ENCODE data around the gene CREBRF. TPM values are rescaled to one million over a fixed set of nuclear protein-coding genes. Genes with fewer than 3 reads are reported as not detected.
"Not testable (repeated sequence)": the region's sequence is repeated elsewhere in the genome, so short reads cannot be mapped to it uniquely, and the experiment has no call there.

Gene CREBRF
- total RNA-seq, 2 experiments from 2014 or later, result 17.1 to 18.7 TPM

GRCh38 chr5:173020154-173020581 lies 36.0 kb upstream of the CREBRF start:
- H3K27me3 Mint-ChIP-seq, result no peaks in the 10 kb centered on the region
- no peaks in the 10 kb centered on the region for H3K9me3 Mint-ChIP-seq
- peaks cover 43% of the 10 kb centered on the region for H3K36me3 Mint-ChIP-seq (ENCODE audit: low read depth)
- DNase-seq, result no peak
- POLR2A ChIA-PET, result no interaction called here
- no peak overlapping the region for H3K27ac Mint-ChIP-seq
- peaks cover 18% of the 10 kb centered on the region for H3K4me1 Mint-ChIP-seq
- CTCF ChIA-PET, result interaction anchor here (1.3 kb wide), 1 partner anchor 36 kb away, joined by 3 read pairs; no protein-coding TSS in a partner anchor
- no peak overlapping the region for H3K4me3 Mint-ChIP-seq

- Mint-ChIP-seq H3K27me3 (no peaks in the 10 kb centered on the region), H3K4me1 (peaks cover 17% of the 10 kb centered on the region), H3K36me3 (ENCODE audit: low read depth) (peaks cover 46% of the 10 kb centered on the region), H3K27ac (no peak overlapping the region), H3K4me3 (no peak overlapping the region), H3K9me3 (no peaks in the 10 kb centered on the region)
- DNase-seq, result no peak
- ChIA-PET POLR2A (no interaction called here), CTCF (interaction anchor here (1.3 kb wide), 1 partner anchor 36 kb away, joined by 3 read pairs; no protein-coding TSS in a partner anchor)
Measured at GRCh38 chr5:173020643-173021042, 35.5 kb upstream of the CREBRF start.

GRCh38 chr5:173025651-173026050 lies 30.5 kb upstream of the CREBRF start:
- Mint-ChIP-seq H3K36me3 (ENCODE audit: low read depth) (peaks cover 31% of the 10 kb centered on the region), H3K4me3 (no peak overlapping the region), H3K9me3 (no peaks in the 10 kb centered on the region), H3K27ac (peak overlapping the region; percentile 52), H3K27me3 (no peaks in the 10 kb centered on the region), H3K4me1 (peaks cover 2% of the 10 kb centered on the region)
- ChIA-PET POLR2A (no interaction called here), CTCF (interaction anchor here (0.7 to 1.2 kb wide), 4 partner anchors 10 to 177 kb away, joined by 3 to 4 read pairs (median 3); no protein-coding TSS in a partner anchor)
- no peak for DNase-seq

DNA sequence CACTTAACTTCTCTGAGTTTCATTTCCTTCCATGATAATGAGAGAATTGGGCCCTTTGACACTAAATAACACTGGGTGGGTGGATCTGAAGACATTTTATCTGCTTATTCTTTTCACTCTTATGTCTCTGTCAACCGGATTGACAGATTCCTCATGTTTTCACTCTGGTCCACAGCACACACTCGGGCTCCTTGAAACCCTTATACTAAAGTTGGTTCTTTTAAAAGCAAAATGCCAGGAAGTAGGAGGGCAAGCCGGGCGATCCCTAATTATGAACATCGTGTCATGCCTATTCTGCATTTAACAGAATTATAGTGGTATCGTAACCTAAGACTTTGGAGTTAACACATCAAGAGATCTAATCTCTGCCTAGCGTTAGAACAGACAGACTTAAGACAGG lies 28.2 kb upstream of the CREBRF start:
- ChIA-PET CTCF (no interaction called here), POLR2A (no interaction called here)
- Mint-ChIP-seq H3K27me3 (no peaks in the 10 kb centered on the region), H3K36me3 (ENCODE audit: low read depth) (peaks cover 16% of the 10 kb centered on the region), H3K4me3 (no peak overlapping the region), H3K9me3 (no peaks in the 10 kb centered on the region), H3K4me1 (peaks cover 2% of the 10 kb centered on the region), H3K27ac (peak overlapping the region; percentile 77)
- DNase-seq, result no peak

GRCh38 chr5:173028811-173029327 lies 27.3 kb upstream of the CREBRF start:
- CTCF ChIA-PET, result interaction anchor here (1.2 to 1.6 kb wide), 2 partner anchors 14 to 18 kb away, joined by 3 to 5 read pairs; no protein-coding TSS in a partner anchor
- H3K27ac Mint-ChIP-seq, result no peak overlapping the region
- no peaks in the 10 kb centered on the region for H3K9me3 Mint-ChIP-seq
- POLR2A ChIA-PET, result no interaction called here
- H3K4me1 Mint-ChIP-seq, result peaks cover 2% of the 10 kb centered on the region
- H3K4me3 Mint-ChIP-seq, result no peak overlapping the region
- H3K27me3 Mint-ChIP-seq, result no peaks in the 10 kb centered on the region
- DNase-seq, result no peak
- H3K36me3 Mint-ChIP-seq (ENCODE audit: low read depth), result peaks cover 12% of the 10 kb centered on the region

- no peaks in the 10 kb centered on the region for H3K27me3 Mint-ChIP-seq
- H3K27ac Mint-ChIP-seq, result no peak overlapping the region
- peaks cover 6% of the 10 kb centered on the region for H3K4me1 Mint-ChIP-seq
- ChIA-PET CTCF (interaction anchor here (1.2 to 1.6 kb wide), 3 partner anchors 11 to 19 kb away, joined by 3 to 5 read pairs (median 4); no protein-coding TSS in a partner anchor), POLR2A (no interaction called here)
- peaks cover 14% of the 10 kb centered on the region for H3K36me3 Mint-ChIP-seq (ENCODE audit: low read depth)
- H3K9me3 Mint-ChIP-seq, result no peaks in the 10 kb centered on the region
- no peak overlapping the region for H3K4me3 Mint-ChIP-seq
- no peak for DNase-seq
Measured at GRCh38 chr5:173029499-173029921, 26.6 kb upstream of the CREBRF start.

GRCh38 chr5:173032096-173032495 lies 24.1 kb upstream of the CREBRF start:
- not testable (repeated sequence) for H3K27me3 Mint-ChIP-seq, DNase-seq
- CTCF ChIA-PET, result interaction anchor here (3.6 kb wide), 1 partner anchor 11 kb away, joined by 9 read pairs; no protein-coding TSS in a partner anchor

DNA sequence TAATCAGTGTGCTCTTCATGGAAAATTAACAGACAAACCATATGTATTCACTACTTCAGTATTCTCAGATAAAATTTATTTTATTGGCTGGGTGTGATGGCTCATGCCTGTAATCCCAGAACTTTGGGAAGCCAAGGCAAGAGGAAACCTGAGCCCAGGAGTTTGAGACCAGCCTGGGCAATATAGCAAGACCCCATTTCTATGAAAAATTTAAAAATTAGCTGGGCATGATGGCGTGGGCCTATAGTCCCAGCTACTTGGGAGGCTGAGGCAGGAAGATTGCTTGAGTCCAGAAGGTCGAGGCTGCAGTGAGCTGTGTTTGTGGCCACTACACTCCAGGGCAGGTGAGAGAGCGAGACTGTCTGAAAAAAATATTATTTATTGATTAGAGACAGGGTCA lies 23.4 kb upstream of the CREBRF start:
- H3K27me3 Mint-ChIP-seq, result no peaks in the 10 kb centered on the region
- POLR2A ChIA-PET, result no interaction called here
- no peak overlapping the region for H3K4me3 Mint-ChIP-seq
- H3K9me3 Mint-ChIP-seq, result no peaks in the 10 kb centered on the region
- H3K4me1 Mint-ChIP-seq, result peaks cover 33% of the 10 kb centered on the region
- H3K36me3 Mint-ChIP-seq (ENCODE audit: low read depth), result peaks cover 31% of the 10 kb centered on the region
- CTCF ChIA-PET, result interaction anchor here (0.9 to 3.6 kb wide), 3 partner anchors 10 to 49 kb away, joined by 3 to 9 read pairs (median 4); no protein-coding TSS in a partner anchor
- H3K27ac Mint-ChIP-seq, result no peak overlapping the region
- no peak for DNase-seq

More at GRCh38 chr5:173032096-173032495, 24.1 kb upstream of the CREBRF start:
- H3K9me3 Mint-ChIP-seq, H3K27ac Mint-ChIP-seq, POLR2A ChIA-PET, H3K4me3 Mint-ChIP-seq: not testable (repeated sequence)
- H3K4me1 Mint-ChIP-seq, result peaks cover 30% of the 10 kb centered on the region
- H3K36me3 Mint-ChIP-seq (ENCODE audit: low read depth), result peaks cover 28% of the 10 kb centered on the region

GRCh38 chr5:173033923-173034322 lies 22.2 kb upstream of the CREBRF start:
- ChIA-PET POLR2A (no interaction called here), CTCF (interaction anchor here (0.8 to 3.6 kb wide), 6 partner anchors 9 to 50 kb away, joined by 3 to 9 read pairs (median 4); no protein-coding TSS in a partner anchor)
- H3K9me3 Mint-ChIP-seq, result no peaks in the 10 kb centered on the region
- peaks cover 34% of the 10 kb centered on the region for H3K36me3 Mint-ChIP-seq (ENCODE audit: low read depth)
- no peak overlapping the region for H3K27ac Mint-ChIP-seq
- DNase-seq, result no peak
- H3K27me3 Mint-ChIP-seq, result no peaks in the 10 kb centered on the region
- no peak overlapping the region for H3K4me3 Mint-ChIP-seq
- peaks cover 38% of the 10 kb centered on the region for H3K4me1 Mint-ChIP-seq

GRCh38 chr5:173035904-173036707 lies 20.0 kb upstream of the CREBRF start:
- POLR2A ChIA-PET, result interaction anchor here (1.7 kb wide), 1 partner anchor 52 kb away, joined by 4 read pairs; the partner anchor contains the start of gene ATP6V0E1
- peaks cover 47% of the 10 kb centered on the region for H3K4me1 Mint-ChIP-seq
- peaks cover 34% of the 10 kb centered on the region for H3K36me3 Mint-ChIP-seq (ENCODE audit: low read depth)
- H3K9me3 Mint-ChIP-seq, result no peaks in the 10 kb centered on the region
- DNase-seq, result no peak
- H3K27ac Mint-ChIP-seq, result peak overlapping the region; percentile 97
- H3K27me3 Mint-ChIP-seq, result no peaks in the 10 kb centered on the region
- H3K4me3 Mint-ChIP-seq, result peak overlapping the region; percentile 72
- CTCF ChIA-PET, result interaction anchor here (0.8 to 1.4 kb wide), 2 partner anchors 10 to 76 kb away, joined by 3 to 4 read pairs; no protein-coding TSS in a partner anchor

- no peaks in the 10 kb centered on the region for H3K27me3 Mint-ChIP-seq
- no peak overlapping the region for H3K27ac Mint-ChIP-seq
- CTCF ChIA-PET, result interaction anchor here (0.7 to 3.5 kb wide), 3 partner anchors 11 to 256 kb away, joined by 4 to 12 read pairs (median 5); no protein-coding TSS in a partner anchor
- H3K4me3 Mint-ChIP-seq, result no peak overlapping the region
- H3K9me3 Mint-ChIP-seq, result no peaks in the 10 kb centered on the region
- H3K36me3 Mint-ChIP-seq (ENCODE audit: low read depth), result peaks cover 28% of the 10 kb centered on the region
- POLR2A ChIA-PET, result no interaction called here
- H3K4me1 Mint-ChIP-seq, result peaks cover 45% of the 10 kb centered on the region
- DNase-seq, result no peak
Measured at GRCh38 chr5:173039188-173039587, 17.0 kb upstream of the CREBRF start.

GRCh38 chr5:173039964-173040363 lies 16.2 kb upstream of the CREBRF start:
- H3K4me1 Mint-ChIP-seq, result peaks cover 37% of the 10 kb centered on the region
- H3K36me3 Mint-ChIP-seq (ENCODE audit: low read depth), result peaks cover 20% of the 10 kb centered on the region
- H3K9me3 Mint-ChIP-seq, result no peaks in the 10 kb centered on the region
- no peak overlapping the region for H3K27ac Mint-ChIP-seq
- POLR2A ChIA-PET, result no interaction called here
- H3K27me3 Mint-ChIP-seq, result no peaks in the 10 kb centered on the region
- no peak overlapping the region for H3K4me3 Mint-ChIP-seq
- CTCF ChIA-PET, result interaction anchor here (0.7 to 3.5 kb wide), 3 partner anchors 10 to 599 kb away, joined by 3 to 12 read pairs (median 5); no protein-coding TSS in a partner anchor
- no peak for DNase-seq

All from activated CD4-positive, alpha-beta T cell treated with anti-CD3 and anti-CD28 coated beads, Interleukin-2, amount 10 ng/mL, durations not matched to agents 7 days and 5 days (primary cell).